HG03025 (cell line): ENCODE data around the gene CKS1B.

ENCODE experiments used
- ATAC-seq: cut with Tn5 transposase; IDR thresholded peaks from one replicate; pipeline ENCODE4 v1.9.1; 2021; ENCODE audit warnings: mild to moderate bottlenecking, moderate library complexity; ENCODE audit not compliant: unreplicated experiment, low FRiP score

The CKS1B gene

DNA sequence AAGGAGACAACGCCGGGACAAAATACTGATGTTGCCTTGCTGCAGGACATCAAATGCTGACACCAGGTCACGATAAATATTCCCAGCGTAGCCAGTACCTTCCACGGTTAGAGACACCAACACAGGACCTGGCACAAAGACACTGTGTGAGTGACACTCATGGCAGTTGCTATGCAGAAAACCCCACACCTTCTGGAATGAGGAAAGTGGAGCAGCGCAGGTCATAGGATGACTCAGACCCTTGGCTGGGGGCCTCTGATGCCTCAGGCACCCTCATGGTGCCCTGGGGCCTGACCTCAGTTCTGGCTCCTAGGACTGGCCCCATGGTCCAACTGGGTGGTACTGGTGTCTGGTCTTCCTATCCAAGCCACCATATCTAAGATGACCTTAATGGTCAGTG is 52.1 kb downstream of the CKS1B start:
- ATAC-seq, result no peak
